WERI-Rb-1 (cell line): Measurements from ENCODE around the gene NSDHL.

ENCODE experiments used
- DNase-seq: peaks from one replicate; pipeline ENCODE4 v3.0.0-alpha.2; 2020
- H3K27ac ChIP-seq: fragments of 250-450 bp; sonication (Bioruptor Pico); 2 replicates; pipeline ENCODE4 v1.5.1; 2020; ENCODE audit warnings: mild to moderate bottlenecking, moderate library complexity
- H3K27me3 ChIP-seq: fragments of 250-450 bp; sonication (Bioruptor Pico); 2 replicates; pipeline ENCODE4 v1.5.1; 2021; ENCODE audit warnings: mild to moderate bottlenecking, low read depth, moderate library complexity; ENCODE audit not compliant: insufficient read depth, severe bottlenecking
- H3K36me3 ChIP-seq: fragments of 250-450 bp; sonication (Bioruptor Pico); 2 replicates; pipeline ENCODE4 v1.5.1; 2020; ENCODE audit warnings: mild to moderate bottlenecking, moderate library complexity
- H3K4me3 ChIP-seq: 2 replicates; pipeline ENCODE4 v1.5.1; 2011; ENCODE audit warnings: low read depth, mild to moderate bottlenecking, control low read depth, low read length
- H3K9me3 ChIP-seq: fragments of 250-450 bp; sonication (Bioruptor Pico); 2 replicates; pipeline ENCODE4 v1.5.1; 2021; ENCODE audit warnings: mild to moderate bottlenecking, moderate library complexity; ENCODE audit not compliant: severe bottlenecking
- TF ChIP-seq, protein P1 (sequence below): IDR thresholded peaks from 2 replicates; pipeline ENCODE4 v1.5.1; 2011; ENCODE audit warnings: low read depth, mild to moderate bottlenecking, control low read depth, inconsistent platforms, low read length

NSDHL gene

GRCh38 chrX:152878976-152879755, 48.3 kb downstream of the NSDHL start:
- TF ChIP-seq, protein P1, sequence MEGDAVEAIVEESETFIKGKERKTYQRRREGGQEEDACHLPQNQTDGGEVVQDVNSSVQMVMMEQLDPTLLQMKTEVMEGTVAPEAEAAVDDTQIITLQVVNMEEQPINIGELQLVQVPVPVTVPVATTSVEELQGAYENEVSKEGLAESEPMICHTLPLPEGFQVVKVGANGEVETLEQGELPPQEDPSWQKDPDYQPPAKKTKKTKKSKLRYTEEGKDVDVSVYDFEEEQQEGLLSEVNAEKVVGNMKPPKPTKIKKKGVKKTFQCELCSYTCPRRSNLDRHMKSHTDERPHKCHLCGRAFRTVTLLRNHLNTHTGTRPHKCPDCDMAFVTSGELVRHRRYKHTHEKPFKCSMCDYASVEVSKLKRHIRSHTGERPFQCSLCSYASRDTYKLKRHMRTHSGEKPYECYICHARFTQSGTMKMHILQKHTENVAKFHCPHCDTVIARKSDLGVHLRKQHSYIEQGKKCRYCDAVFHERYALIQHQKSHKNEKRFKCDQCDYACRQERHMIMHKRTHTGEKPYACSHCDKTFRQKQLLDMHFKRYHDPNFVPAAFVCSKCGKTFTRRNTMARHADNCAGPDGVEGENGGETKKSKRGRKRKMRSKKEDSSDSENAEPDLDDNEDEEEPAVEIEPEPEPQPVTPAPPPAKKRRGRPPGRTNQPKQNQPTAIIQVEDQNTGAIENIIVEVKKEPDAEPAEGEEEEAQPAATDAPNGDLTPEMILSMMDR = no peak
- Histone ChIP-seq H3K9me3 (no peaks in the 10 kb centered on the region), H3K27me3 (peaks cover 8% of the 10 kb centered on the region), H3K36me3 (no peaks in the 10 kb centered on the region), H3K27ac (no peak overlapping the region), H3K4me3 (no peak overlapping the region)
- no peak for DNase-seq

GRCh38 chrX:152881289-152881688, 50.4 kb downstream of the NSDHL start:
- Histone ChIP-seq H3K9me3 (no peaks in the 10 kb centered on the region), H3K27ac (no peak overlapping the region), H3K36me3 (no peaks in the 10 kb centered on the region), H3K27me3 (peaks cover 10% of the 10 kb centered on the region), H3K4me3 (no peak overlapping the region)
- TF ChIP-seq, protein P1 = no peak
- no peak for DNase-seq

GRCh38 chrX:152884171-152884570, 53.3 kb downstream of the NSDHL start:
- Histone ChIP-seq H3K27ac (no peak overlapping the region), H3K4me3 (no peak overlapping the region), H3K36me3 (no peaks in the 10 kb centered on the region), H3K27me3 (peaks cover 13% of the 10 kb centered on the region), H3K9me3 (no peaks in the 10 kb centered on the region)
- DNase-seq = no peak
- TF ChIP-seq, protein P1 = peak; percentile 24; the same call in 1 of the 2 replicates

GRCh38 chrX:152886716-152887115, 55.9 kb downstream of the NSDHL start:
- TF ChIP-seq, protein P1 = no peak
- Histone ChIP-seq H3K27ac (no peak overlapping the region), H3K36me3 (no peaks in the 10 kb centered on the region), H3K4me3 (no peak overlapping the region), H3K9me3 (no peaks in the 10 kb centered on the region), H3K27me3 (peaks cover 13% of the 10 kb centered on the region)
- DNase-seq = no peak

DNA sequence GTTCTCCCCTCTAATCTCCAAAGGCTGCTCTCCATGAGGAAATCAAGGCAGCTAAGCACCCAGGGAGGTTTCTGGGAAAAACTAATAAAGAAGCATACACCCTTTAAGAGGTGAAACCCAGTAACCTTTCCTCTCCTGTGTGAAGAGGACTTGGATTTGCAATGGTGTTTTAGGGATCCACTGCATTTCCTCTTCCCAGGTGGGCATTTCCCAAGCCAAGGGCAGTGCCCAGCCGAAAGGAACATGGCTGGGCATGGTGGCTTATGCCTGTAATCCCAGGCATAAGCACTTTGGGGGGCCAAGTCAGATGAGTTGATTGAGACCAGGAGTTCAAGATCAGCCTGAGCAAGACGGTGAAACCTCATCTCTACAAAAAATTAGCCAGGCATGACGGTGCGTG, 61.6 kb downstream of the NSDHL start:
- DNase-seq = no peak
- no peak overlapping the region for H3K27ac ChIP-seq
- no peaks in the 10 kb centered on the region for H3K9me3 ChIP-seq
- TF ChIP-seq, protein P1 = no peak
- H3K27me3 ChIP-seq = peaks cover 13% of the 10 kb centered on the region
- H3K36me3 ChIP-seq = no peaks in the 10 kb centered on the region
- H3K4me3 ChIP-seq = no peak overlapping the region
